ENCODE measurements around the gene SUPT3H. TPM values are rescaled to one million over a fixed set of nuclear protein-coding genes. Genes with fewer than 3 reads are reported as not detected.

SUPT3H gene
- total RNA-seq, 6 experiments from 2014 or later: 5.6 to 8.2 (median 6.5) TPM

GRCh38 chr6:44825273-44825672, 552.5 kb downstream of the SUPT3H start:
- no peaks in the 10 kb centered on the region for H3K9me3 Mint-ChIP-seq
- DNase-seq: no peak
- no peak overlapping the region for H3K4me3 Mint-ChIP-seq
- TF ChIP-seq, protein P1, sequence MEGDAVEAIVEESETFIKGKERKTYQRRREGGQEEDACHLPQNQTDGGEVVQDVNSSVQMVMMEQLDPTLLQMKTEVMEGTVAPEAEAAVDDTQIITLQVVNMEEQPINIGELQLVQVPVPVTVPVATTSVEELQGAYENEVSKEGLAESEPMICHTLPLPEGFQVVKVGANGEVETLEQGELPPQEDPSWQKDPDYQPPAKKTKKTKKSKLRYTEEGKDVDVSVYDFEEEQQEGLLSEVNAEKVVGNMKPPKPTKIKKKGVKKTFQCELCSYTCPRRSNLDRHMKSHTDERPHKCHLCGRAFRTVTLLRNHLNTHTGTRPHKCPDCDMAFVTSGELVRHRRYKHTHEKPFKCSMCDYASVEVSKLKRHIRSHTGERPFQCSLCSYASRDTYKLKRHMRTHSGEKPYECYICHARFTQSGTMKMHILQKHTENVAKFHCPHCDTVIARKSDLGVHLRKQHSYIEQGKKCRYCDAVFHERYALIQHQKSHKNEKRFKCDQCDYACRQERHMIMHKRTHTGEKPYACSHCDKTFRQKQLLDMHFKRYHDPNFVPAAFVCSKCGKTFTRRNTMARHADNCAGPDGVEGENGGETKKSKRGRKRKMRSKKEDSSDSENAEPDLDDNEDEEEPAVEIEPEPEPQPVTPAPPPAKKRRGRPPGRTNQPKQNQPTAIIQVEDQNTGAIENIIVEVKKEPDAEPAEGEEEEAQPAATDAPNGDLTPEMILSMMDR (IDR thresholded peaks at IDR 0.05): no peak
- peaks cover 11% of the 10 kb centered on the region; the same call in 1 of the 2 replicates for H3K4me1 Mint-ChIP-seq (ENCODE audit: low read depth)
- H3K27me3 Mint-ChIP-seq (ENCODE audit: insufficient read depth): no peaks in the 10 kb centered on the region
- H3K27ac Mint-ChIP-seq: no peak overlapping the region
- no peaks in the 10 kb centered on the region for H3K36me3 Mint-ChIP-seq (ENCODE audit: low read depth)

DNA sequence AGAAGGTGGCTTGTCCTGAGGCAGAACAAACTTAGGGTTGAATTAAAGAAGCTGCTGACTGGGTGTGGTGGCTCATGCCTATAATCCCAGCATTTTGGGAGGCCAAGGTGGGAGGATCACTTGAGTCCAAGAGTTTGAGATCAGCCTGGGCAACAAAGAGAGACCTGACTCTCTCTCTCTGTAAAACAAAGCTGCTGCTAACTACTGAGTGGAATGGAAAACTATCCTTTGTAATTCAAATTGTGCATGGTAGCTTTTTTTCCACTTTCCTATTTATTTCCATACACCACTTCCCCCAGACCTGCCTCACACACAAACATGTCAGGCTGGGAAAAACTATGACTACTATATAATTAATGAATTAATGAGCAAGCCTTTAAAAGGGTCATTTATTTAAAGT, 553.2 kb downstream of the SUPT3H start:
- Mint-ChIP-seq H3K4me3 (no peak overlapping the region), H3K27me3 (ENCODE audit: insufficient read depth) (no peaks in the 10 kb centered on the region), H3K36me3 (ENCODE audit: low read depth) (no peaks in the 10 kb centered on the region), H3K9me3 (no peaks in the 10 kb centered on the region), H3K4me1 (ENCODE audit: low read depth) (peaks cover 15% of the 10 kb centered on the region; the same call in 1 of the 2 replicates), H3K27ac (no peak overlapping the region)
- TF ChIP-seq, protein P1 (IDR thresholded peaks at IDR 0.05): no peak
- DNase-seq: no peak

DNA sequence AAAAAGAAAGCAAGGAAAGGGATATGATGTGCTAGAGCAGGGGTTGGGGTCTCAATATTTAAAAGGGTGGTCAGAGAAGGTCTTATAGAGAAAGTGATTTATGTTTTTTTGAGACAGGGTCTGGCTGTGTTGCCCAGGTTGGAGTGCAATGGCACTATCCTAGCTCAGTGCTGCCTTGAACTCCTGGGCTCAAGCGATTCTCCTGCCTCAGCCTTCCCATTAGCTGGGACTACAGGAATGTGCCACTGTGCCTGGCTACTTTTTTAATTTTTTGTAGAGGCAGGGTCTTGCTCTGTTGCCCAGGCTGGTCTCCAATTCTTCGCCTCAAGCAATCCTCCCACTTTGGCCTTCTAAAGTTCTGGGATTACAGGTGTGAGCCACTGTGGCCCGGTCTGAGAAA, 557.0 kb downstream of the SUPT3H start:
- H3K36me3 Mint-ChIP-seq (ENCODE audit: low read depth): no peaks in the 10 kb centered on the region
- no peaks in the 10 kb centered on the region for H3K27me3 Mint-ChIP-seq (ENCODE audit: insufficient read depth)
- no peak for DNase-seq
- TF ChIP-seq, protein P1 (IDR thresholded peaks at IDR 0.05): no peak
- peaks cover 8% of the 10 kb centered on the region; the same call in 1 of the 2 replicates for H3K4me1 Mint-ChIP-seq (ENCODE audit: low read depth)
- H3K9me3 Mint-ChIP-seq: no peaks in the 10 kb centered on the region
- no peak overlapping the region for H3K4me3 Mint-ChIP-seq
- no peak overlapping the region for H3K27ac Mint-ChIP-seq

DNA sequence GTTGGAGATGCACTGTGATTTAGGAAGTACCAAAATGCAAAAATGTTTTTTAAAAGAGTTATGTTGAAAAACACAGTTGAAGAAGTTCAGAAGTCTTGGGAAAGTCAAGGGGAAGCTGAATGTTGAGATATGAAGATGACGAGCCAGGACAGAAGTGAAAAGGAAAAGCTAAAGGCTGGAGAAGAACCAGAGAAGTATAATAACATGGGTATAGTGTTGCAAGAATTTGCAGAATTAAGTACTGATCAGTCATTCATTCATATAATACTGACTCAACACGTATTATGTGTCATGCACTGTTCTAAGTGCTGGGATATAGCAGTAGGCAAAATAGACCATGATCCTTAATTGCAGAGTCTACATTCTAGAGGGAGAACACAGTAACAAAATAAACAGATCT, 557.4 kb downstream of the SUPT3H start:
- Mint-ChIP-seq H3K36me3 (ENCODE audit: low read depth) (no peaks in the 10 kb centered on the region), H3K4me1 (ENCODE audit: low read depth) (peaks cover 8% of the 10 kb centered on the region; the same call in 1 of the 2 replicates), H3K4me3 (no peak overlapping the region), H3K27me3 (ENCODE audit: insufficient read depth) (no peaks in the 10 kb centered on the region), H3K9me3 (no peaks in the 10 kb centered on the region), H3K27ac (no peak overlapping the region)
- TF ChIP-seq, protein P1 (IDR thresholded peaks at IDR 0.05): no peak
- DNase-seq: no peak

DNA sequence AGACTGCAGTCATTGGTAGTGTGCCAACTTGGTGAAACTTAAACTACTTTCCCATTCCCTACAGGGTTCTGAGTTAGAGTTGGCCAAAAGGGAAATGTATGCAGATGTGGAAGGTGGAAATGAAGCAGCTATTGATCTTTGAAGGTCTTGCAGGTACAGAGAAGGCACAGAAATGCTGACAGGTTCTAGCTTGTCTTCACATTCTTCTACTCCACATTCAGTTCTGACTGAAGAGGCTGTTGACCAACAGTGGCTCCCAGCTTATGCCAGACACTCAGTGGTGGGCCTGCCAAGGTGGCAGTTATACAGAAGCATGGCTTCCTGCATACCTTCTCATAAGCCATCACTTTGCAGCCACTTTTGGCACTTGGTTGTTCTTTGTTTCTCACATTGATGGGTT, 566.3 kb downstream of the SUPT3H start:
- no peak for DNase-seq
- TF ChIP-seq, protein P1 (IDR thresholded peaks at IDR 0.05): no peak
- Mint-ChIP-seq H3K9me3 (no peaks in the 10 kb centered on the region), H3K4me3 (no peak overlapping the region), H3K4me1 (ENCODE audit: low read depth) (peaks cover 2% of the 10 kb centered on the region; the same call in 1 of the 2 replicates), H3K27me3 (ENCODE audit: insufficient read depth) (no peaks in the 10 kb centered on the region), H3K36me3 (ENCODE audit: low read depth) (no peaks in the 10 kb centered on the region), H3K27ac (no peak overlapping the region)

DNA sequence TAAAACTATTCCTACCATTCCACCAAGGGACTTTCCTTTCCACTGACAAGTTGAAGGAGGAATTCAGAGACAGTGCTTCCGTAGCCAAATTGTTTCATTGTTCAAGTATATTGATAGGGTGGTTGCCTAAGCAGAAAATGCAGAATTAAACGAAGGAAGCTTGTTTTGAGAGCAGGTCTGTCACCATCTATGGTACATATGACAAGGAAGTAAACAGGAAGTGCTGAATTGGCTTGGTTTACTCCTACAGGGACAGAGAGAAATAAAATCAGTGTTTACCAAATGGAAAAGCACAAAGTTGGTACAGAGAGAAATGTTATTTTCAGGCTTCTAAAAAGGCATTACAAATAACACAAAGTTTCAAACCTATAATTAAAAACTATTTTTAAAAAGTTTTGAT, 568.5 kb downstream of the SUPT3H start:
- Mint-ChIP-seq H3K9me3 (no peaks in the 10 kb centered on the region), H3K27ac (no peak overlapping the region)
- DNase-seq: no peak

More for the DNA sequence above, 568.5 kb downstream of the SUPT3H start:
- peaks cover 22% of the 10 kb centered on the region for H3K4me1 Mint-ChIP-seq (ENCODE audit: low read depth)
- H3K36me3 Mint-ChIP-seq (ENCODE audit: low read depth): no peaks in the 10 kb centered on the region
- TF ChIP-seq, protein P1 (IDR thresholded peaks at IDR 0.05): no peak
- H3K4me3 Mint-ChIP-seq: no peak overlapping the region
- no peaks in the 10 kb centered on the region for H3K27me3 Mint-ChIP-seq (ENCODE audit: insufficient read depth)
